ENCODE results near the gene CERT1.

The CERT1 gene

DNA sequence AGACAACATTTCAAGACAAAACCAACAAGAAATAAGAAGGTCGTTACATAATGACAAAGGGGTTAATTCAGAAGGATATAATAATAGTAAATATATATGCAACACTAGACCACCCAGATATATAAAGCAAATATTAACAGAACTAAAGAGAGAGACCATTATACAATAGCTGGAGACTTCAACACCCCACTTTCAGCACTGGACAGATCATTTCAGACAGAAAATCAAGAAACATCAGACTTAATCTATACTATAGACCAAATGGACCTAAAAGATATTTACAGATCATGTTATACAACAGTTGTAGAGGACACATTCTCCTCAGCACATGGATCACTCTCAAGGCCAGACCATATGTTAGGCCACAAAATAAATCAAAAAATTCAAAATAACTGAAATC lies 26.8 kb downstream of the CERT1 start:
- H3K4me3 ChIP-seq (ENCODE audit: control insufficient read depth, low read depth, low read length), result no peak overlapping the region
- DNase-seq (ENCODE audit: low read depth), result no peak
- TF ChIP-seq, protein P1, sequence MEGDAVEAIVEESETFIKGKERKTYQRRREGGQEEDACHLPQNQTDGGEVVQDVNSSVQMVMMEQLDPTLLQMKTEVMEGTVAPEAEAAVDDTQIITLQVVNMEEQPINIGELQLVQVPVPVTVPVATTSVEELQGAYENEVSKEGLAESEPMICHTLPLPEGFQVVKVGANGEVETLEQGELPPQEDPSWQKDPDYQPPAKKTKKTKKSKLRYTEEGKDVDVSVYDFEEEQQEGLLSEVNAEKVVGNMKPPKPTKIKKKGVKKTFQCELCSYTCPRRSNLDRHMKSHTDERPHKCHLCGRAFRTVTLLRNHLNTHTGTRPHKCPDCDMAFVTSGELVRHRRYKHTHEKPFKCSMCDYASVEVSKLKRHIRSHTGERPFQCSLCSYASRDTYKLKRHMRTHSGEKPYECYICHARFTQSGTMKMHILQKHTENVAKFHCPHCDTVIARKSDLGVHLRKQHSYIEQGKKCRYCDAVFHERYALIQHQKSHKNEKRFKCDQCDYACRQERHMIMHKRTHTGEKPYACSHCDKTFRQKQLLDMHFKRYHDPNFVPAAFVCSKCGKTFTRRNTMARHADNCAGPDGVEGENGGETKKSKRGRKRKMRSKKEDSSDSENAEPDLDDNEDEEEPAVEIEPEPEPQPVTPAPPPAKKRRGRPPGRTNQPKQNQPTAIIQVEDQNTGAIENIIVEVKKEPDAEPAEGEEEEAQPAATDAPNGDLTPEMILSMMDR (conservative IDR thresholded peaks at IDR 0.05; ENCODE audit: control insufficient read depth, insufficient read depth, low read depth, low read length), result no peak

- TF ChIP-seq, protein P1 (conservative IDR thresholded peaks at IDR 0.05; ENCODE audit: control insufficient read depth, insufficient read depth, low read depth, low read length), result no peak
- no peak for DNase-seq (ENCODE audit: low read depth)
These were observed 28.9 kb downstream of the CERT1 start for GRCh38 chr5:75482482-75482881.

DNA sequence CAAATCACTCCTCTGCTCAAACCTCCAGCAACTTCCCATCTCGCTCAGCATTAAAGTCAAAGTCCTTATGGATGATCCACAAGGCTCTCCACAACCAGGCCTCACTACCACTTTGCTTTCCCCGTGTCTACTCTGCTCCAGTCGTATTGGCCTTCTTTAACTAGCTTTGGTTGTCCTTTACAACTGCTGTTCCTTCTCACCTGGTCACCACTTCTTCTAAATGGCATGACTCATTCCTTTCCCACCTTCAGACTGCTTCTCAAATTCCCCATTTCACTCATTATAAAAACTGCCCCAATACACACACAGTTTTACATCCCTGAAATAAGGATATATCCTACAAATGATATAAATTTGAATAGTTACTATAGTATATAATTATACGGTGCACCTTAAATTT lies 30.4 kb downstream of the CERT1 start:
- no peak for DNase-seq (ENCODE audit: low read depth)
- no peak overlapping the region for H3K4me3 ChIP-seq (ENCODE audit: control insufficient read depth, low read depth, low read length)
- TF ChIP-seq, protein P1 (conservative IDR thresholded peaks at IDR 0.05; ENCODE audit: control insufficient read depth, insufficient read depth, low read depth, low read length), result no peak

More at GRCh38 chr5:75482482-75482881, 28.9 kb downstream of the CERT1 start:
- no peak overlapping the region for H3K4me3 ChIP-seq (ENCODE audit: control insufficient read depth, low read depth, low read length)

DNA sequence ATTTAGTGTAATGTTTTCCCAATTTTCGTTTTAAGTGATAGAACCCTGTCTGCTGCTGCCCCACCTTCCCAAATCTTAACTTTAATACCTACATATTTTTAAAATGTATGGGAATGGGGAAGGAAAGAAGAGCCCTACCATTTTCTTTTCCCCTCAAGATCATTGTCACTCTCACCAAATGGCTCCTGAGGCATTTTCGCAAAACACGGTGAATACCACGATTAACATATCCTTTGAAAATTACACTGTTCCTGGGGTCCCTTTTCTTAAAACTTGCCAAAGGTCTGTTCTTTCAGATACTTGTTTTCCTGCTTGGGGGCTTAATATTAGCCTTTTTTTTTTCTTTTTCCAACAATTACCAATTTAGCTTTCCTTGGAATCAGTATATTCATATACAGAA lies 36.1 kb downstream of the CERT1 start:
- TF ChIP-seq, protein P1 (conservative IDR thresholded peaks at IDR 0.05; ENCODE audit: control insufficient read depth, insufficient read depth, low read depth, low read length), result no peak
- H3K4me3 ChIP-seq (ENCODE audit: control insufficient read depth, low read depth, low read length), result no peak overlapping the region
- DNase-seq (ENCODE audit: low read depth), result no peak

GRCh38 chr5:75473463-75473862 lies 38.0 kb downstream of the CERT1 start:
- no peak overlapping the region for H3K4me3 ChIP-seq (ENCODE audit: control insufficient read depth, low read depth, low read length)
- TF ChIP-seq, protein P1 (conservative IDR thresholded peaks at IDR 0.05; ENCODE audit: control insufficient read depth, insufficient read depth, low read depth, low read length), result no peak
- no peak for DNase-seq (ENCODE audit: low read depth)

DNA sequence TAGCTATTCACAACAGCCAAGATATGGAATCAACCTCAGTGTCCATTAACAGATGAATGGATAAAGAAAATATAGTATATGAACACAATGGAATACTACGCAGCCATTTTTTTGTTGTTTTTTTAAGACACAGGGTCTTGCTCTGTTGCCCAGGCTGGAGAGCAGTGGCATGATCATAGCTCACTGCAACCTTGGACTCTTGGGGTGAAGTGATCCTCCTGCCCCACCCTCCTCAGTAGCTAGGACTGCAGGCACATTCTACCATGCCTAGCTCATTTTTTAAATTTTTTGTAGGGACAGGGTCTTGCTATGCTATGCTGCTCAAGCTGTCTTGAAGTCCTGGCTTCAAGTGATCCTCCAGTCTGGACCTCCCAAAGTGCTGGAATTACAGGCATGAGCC lies 38.5 kb downstream of the CERT1 start:
- no peak overlapping the region for H3K4me3 ChIP-seq (ENCODE audit: control insufficient read depth, low read depth, low read length)
- DNase-seq (ENCODE audit: low read depth), result no peak
- TF ChIP-seq, protein P1 (conservative IDR thresholded peaks at IDR 0.05; ENCODE audit: control insufficient read depth, insufficient read depth, low read depth, low read length), result no peak

GRCh38 chr5:75471193-75471592 lies 40.2 kb downstream of the CERT1 start:
- TF ChIP-seq, protein P1 (conservative IDR thresholded peaks at IDR 0.05; ENCODE audit: control insufficient read depth, insufficient read depth, low read depth, low read length), result no peak
- no peak overlapping the region for H3K4me3 ChIP-seq (ENCODE audit: control insufficient read depth, low read depth, low read length)
- DNase-seq (ENCODE audit: low read depth), result no peak

Data from fibroblast of mammary gland (primary cell).